ENCODE data around the gene SLC6A11. TPM values are rescaled to one million over a fixed set of nuclear protein-coding genes. Genes with fewer than 3 reads are reported as not detected.

SLC6A11 gene
- total and polyA plus RNA-seq, 2 of the 8 experiments (the other 6 are each of a cell fraction or from before 2014, with no cell fraction given), result 0.78 to 1.5 TPM

DNA sequence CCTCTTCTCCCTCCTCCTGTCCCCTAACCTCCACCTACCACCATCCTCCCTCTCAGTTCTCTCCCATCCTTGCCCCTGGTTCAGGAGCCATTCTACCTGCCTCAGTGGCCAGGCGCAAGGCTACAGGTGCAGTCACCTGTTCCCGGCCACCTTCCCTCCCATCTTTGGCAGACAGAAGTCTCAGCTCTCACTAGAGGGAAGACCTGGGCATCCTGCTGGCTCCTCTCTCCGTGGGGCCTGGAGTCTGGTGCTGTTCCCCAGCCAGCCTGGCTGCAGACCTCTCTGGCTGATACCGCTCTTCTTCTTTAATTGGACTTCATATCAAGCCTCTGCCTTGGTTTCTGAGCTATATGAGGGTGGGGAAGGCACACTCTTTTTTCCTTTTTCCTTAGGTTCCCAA, 123.5 kb downstream of the SLC6A11 start:
- no peaks in the 10 kb centered on the region for H3K36me3 ChIP-seq (ENCODE audit: control insufficient read depth in 2 of 4, insufficient read depth in 4 of 4, low read length in 3 of 4)
- no peak for TF ChIP-seq SRF (IDR thresholded peaks at IDR 0.05; ENCODE audit: low read depth, low read length)
- TF ChIP-seq, protein P1, sequence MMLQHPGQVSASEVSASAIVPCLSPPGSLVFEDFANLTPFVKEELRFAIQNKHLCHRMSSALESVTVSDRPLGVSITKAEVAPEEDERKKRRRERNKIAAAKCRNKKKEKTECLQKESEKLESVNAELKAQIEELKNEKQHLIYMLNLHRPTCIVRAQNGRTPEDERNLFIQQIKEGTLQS (IDR thresholded peaks at IDR 0.05; ENCODE audit: insufficient read depth, low read depth, low read length), result no peak
- TF ChIP-seq RNF2 (IDR thresholded peaks at IDR 0.05; ENCODE audit: borderline replicate concordance, low read depth, low read length, missing control alignments, poor library complexity, severe bottlenecking), result no peak
- TF ChIP-seq SIN3A (conservative IDR thresholded peaks at IDR 0.05 in 1 of 2, IDR thresholded peaks at IDR 0.05 in 1 of 2; ENCODE audit: low read depth in 1 of 2, low read length in 2 of 2), result no peak
- TF ChIP-seq YY1 (IDR thresholded peaks at IDR 0.05; ENCODE audit: low read depth, low read length), result no peak
- no peak for TF ChIP-seq TAF1 (IDR thresholded peaks at IDR 0.05; ENCODE audit: low read depth, low read length)
- no peak for TF ChIP-seq BCL11A (IDR thresholded peaks at IDR 0.05; ENCODE audit: low read depth in 2 of 2, low read length in 2 of 2)
- no peak for TF ChIP-seq POLR2A (IDR thresholded peaks at IDR 0.05; ENCODE audit: control extremely low read depth in 1 of 2, low read depth in 2 of 2, low read length in 2 of 2)
- no peak for TF ChIP-seq GTF2F1 (IDR thresholded peaks at IDR 0.05; ENCODE audit: borderline replicate concordance, low read depth, low read length)
- TF ChIP-seq CTBP2 (IDR thresholded peaks at IDR 0.05; ENCODE audit: borderline replicate concordance, insufficient read depth, insufficient read length, low read length), result no peak
- TF ChIP-seq RXRA (IDR thresholded peaks at IDR 0.05; ENCODE audit: insufficient read depth, low read depth, low read length), result no peak
- TF ChIP-seq TEAD4 (IDR thresholded peaks at IDR 0.05; ENCODE audit: low read depth, low read length), result no peak
- no peak for TF ChIP-seq PHF8 (conservative IDR thresholded peaks at IDR 0.05; ENCODE audit: low read depth, low read length)

More for the DNA sequence above, 123.5 kb downstream of the SLC6A11 start:
- Histone ChIP-seq H4K91ac (replicated peaks; ENCODE audit: insufficient read length, low read length) (no peak overlapping the region), H3K27ac (ENCODE audit: low read depth, low read length) (no peak overlapping the region), H2BK12ac (ENCODE audit: low read depth, low read length) (no peak overlapping the region), H3K18ac (ENCODE audit: extremely low read depth, low read length) (no peak overlapping the region), H4K5ac (ENCODE audit: insufficient read length, low read depth, low read length) (no peak overlapping the region), H3K9ac (replicated peaks in 1 of 4; ENCODE audit: extremely low read depth in 1 of 4, low read depth in 3 of 4, low read length in 3 of 4) (no peak overlapping the region), H2BK120ac (replicated peaks; ENCODE audit: low read depth, low read length) (no peak overlapping the region), H3K23me2 (ENCODE audit: low read depth, low read length) (no peaks in the 10 kb centered on the region), H3K9me3 (ENCODE audit: insufficient read depth in 2 of 2, low read depth in 1 of 2, low read length in 1 of 2) (peaks cover 12% of the 10 kb centered on the region in 2 experiments), H3K79me2 (ENCODE audit: control insufficient read depth in 1 of 2, insufficient read depth in 2 of 2, low read length in 2 of 2) (no peaks in the 10 kb centered on the region), H2AFZ (ENCODE audit: low read length) (no peak overlapping the region), H3K79me1 (ENCODE audit: low read depth, low read length) (no peaks in the 10 kb centered on the region), H3K4me2 (ENCODE audit: insufficient read depth in 1 of 2, low read depth in 2 of 2, low read length in 2 of 2) (no peak overlapping the region), H3K4me1 (replicated peaks in 1 of 4; ENCODE audit: control insufficient read depth in 3 of 4, insufficient read depth in 4 of 4, low read length in 3 of 4) (peaks cover 0 to 5% (median 2%) of the 10 kb centered on the region in 4 experiments; a peak in 3 of 7 replicates), H3K14ac (ENCODE audit: insufficient read length) (no peak overlapping the region), H2BK15ac (ENCODE audit: low read length) (no peak overlapping the region), H3K56ac (replicated peaks; ENCODE audit: insufficient read length, low read depth, low read length) (no peak overlapping the region), H2BK5ac (ENCODE audit: low read depth, low read length) (no peak overlapping the region), H3K4me3 (ENCODE audit: extremely low read depth in 1 of 4, insufficient read depth in 2 of 4, low read depth in 3 of 4, low read length in 4 of 4) (no peak overlapping the region), H4K20me1 (replicated peaks in 1 of 2; ENCODE audit: control insufficient read depth in 1 of 2, insufficient read depth in 2 of 2, low read length in 2 of 2) (no peaks in the 10 kb centered on the region), H2BK20ac (ENCODE audit: low read length) (no peak overlapping the region), H4K8ac (ENCODE audit: extremely low read depth, insufficient read depth, low read length) (no peak overlapping the region), H2AK5ac (ENCODE audit: low read depth, low read length) (no peak overlapping the region), H3K23ac (ENCODE audit: insufficient read length) (no peak overlapping the region), H3K27me3 (replicated peaks in 1 of 4; ENCODE audit: control insufficient read depth in 3 of 4, extremely low read depth in 1 of 4, insufficient read depth in 3 of 4, low read length in 3 of 4) (no peaks in the 10 kb centered on the region; a peak in 1 of 7 replicates), H3K4ac (replicated peaks; ENCODE audit: insufficient read length, low read depth, low read length) (no peak overlapping the region)
- ChIA-PET POLR2A (ENCODE audit: partially characterized antibody) (no interaction called here), CTCF (ENCODE audit: partially characterized antibody) (interaction anchor here (1.4 to 1.5 kb wide), 2 partner anchors 120 to 122 kb away, joined by 3 to 4 read pairs; no protein-coding TSS in a partner anchor)
- 88% methylated on average over 4 of the region's 4 CpGs; no CpG with 5 or more reads in 1 of the 2 experiments for WGBS, 2 experiments (ENCODE audit: extremely low coverage in 1 of 2, insufficient coverage in 1 of 2, insufficient read length in 1 of 2, insufficient replicate concordance in 2 of 2, low coverage in 1 of 2, low lambda C conversion rate in 2 of 2, missing lambda C conversion rate in 1 of 2)
- DNase-seq (ENCODE audit: low read depth in 1 of 2, low spot score in 2 of 2), result no peak
- no peak for FAIRE-seq

Data from H1 (cell line).